Neural cell (in vitro differentiated cells): Measurements from ENCODE around the gene PCLO. TPM values are rescaled to one million over a fixed set of nuclear protein-coding genes. Genes with fewer than 3 reads are reported as not detected.

Experiments
- H2AFZ ChIP-seq: fragments of 200-600, 300-800 bp; sonication (generic), shearing (Covaris generic); 2 replicates; pipeline ENCODE4 v1.6.0; 2014; ENCODE audit warnings: low read depth, mild to moderate bottlenecking, antibody characterized with exemption, low read length, moderate library complexity
- H3F3A ChIP-seq: fragments of 200-600 bp; shearing (Covaris generic); 2 replicates; pipeline ENCODE4 v1.6.1; 2016; ENCODE audit warnings: mild to moderate bottlenecking, moderate library complexity, mixed read lengths, antibody characterized with exemption, low read length; ENCODE audit not compliant: insufficient read depth, poor library complexity, severe bottlenecking
- H3K27ac ChIP-seq: fragments of 200-600, 300-800 bp; sonication (generic), shearing (Covaris generic); 2 replicates; pipeline ENCODE4 v1.5.1; 2014; ENCODE audit warnings: mild to moderate bottlenecking, low read length, moderate library complexity
- H3K27me3 ChIP-seq: fragments of 300-800, 200-600 bp; sonication (generic), shearing (Covaris generic); 2 replicates; pipeline ENCODE4 v1.6.0; 2014; ENCODE audit warnings: mild to moderate bottlenecking, low read depth, low read length, moderate library complexity; ENCODE audit not compliant: insufficient read depth
- H3K36me3 ChIP-seq: fragments of 300-800, 200-600 bp; sonication (generic), shearing (Covaris generic); 2 replicates; pipeline ENCODE4 v1.5.1; 2014; ENCODE audit warnings: mild to moderate bottlenecking, antibody characterized with exemption, low read length, moderate library complexity; ENCODE audit not compliant: insufficient read depth
- H3K4me2 ChIP-seq: fragments of 300-800, 200-600 bp; sonication (generic), shearing (Covaris generic); 2 replicates; pipeline ENCODE4 v1.6.0; 2014; ENCODE audit warnings: mild to moderate bottlenecking, low read length
- H3K4me3 ChIP-seq: fragments of 300-800, 200-600 bp; sonication (generic), shearing (Covaris generic); 2 replicates; pipeline ENCODE4 v1.5.1; 2014; ENCODE audit warnings: mild to moderate bottlenecking, low read length, moderate library complexity
- H3K79me2 ChIP-seq: fragments of 200-600 bp; shearing (Covaris generic); replicated peaks from 2 replicates; pipeline ENCODE4 v1.6.0; 2014; ENCODE audit warnings: mild to moderate bottlenecking, low read length, moderate library complexity; ENCODE audit not compliant: insufficient read depth
- H3K9ac ChIP-seq: fragments of 300-800, 200-600 bp; sonication (generic), shearing (Covaris generic); 2 replicates; pipeline ENCODE4 v1.6.1; 2016; ENCODE audit warnings: mild to moderate bottlenecking, low read length, mixed read lengths
- H3K9me2 ChIP-seq: fragments of 200-600 bp; shearing (Covaris generic); 2 replicates; pipeline ENCODE4 v1.6.1; 2016; ENCODE audit warnings: mild to moderate bottlenecking, low read length, mixed read lengths; ENCODE audit not compliant: insufficient read depth
- H3K9me3 ChIP-seq: fragments of 200-600, 300-800 bp; sonication (generic), shearing (Covaris generic); 2 replicates; pipeline ENCODE4 v1.6.1; 2016; ENCODE audit warnings: mild to moderate bottlenecking, mixed run types, low read length, moderate library complexity, mixed read lengths
- H4K20me1 ChIP-seq: fragments of 200-600 bp; shearing (Covaris generic); 2 replicates; pipeline ENCODE4 v1.6.1; 2016; ENCODE audit warnings: mild to moderate bottlenecking, mixed run types; ENCODE audit not compliant: insufficient read depth
- CTCF ChIP-seq: fragments of 450-650 bp; IDR thresholded peaks from 2 replicates; pipeline ENCODE4 v1.5.1; 2014; ENCODE audit warnings: antibody characterized with exemption, mild to moderate bottlenecking, moderate library complexity; ENCODE audit not compliant: poor library complexity, severe bottlenecking
- EP300 ChIP-seq: fragments of 450-650 bp; conservative IDR thresholded peaks from 2 replicates; pipeline ENCODE4 v1.6.1; 2014; ENCODE audit warnings: antibody characterized with exemption, mild to moderate bottlenecking, moderate library complexity; ENCODE audit not compliant: poor library complexity, severe bottlenecking
- EZH2 ChIP-seq: fragments of 200-600, 300-800 bp; shearing (Covaris generic), sonication (generic); IDR thresholded peaks from 2 replicates; pipeline ENCODE4 v1.6.1; 2014; ENCODE audit warnings: antibody characterized with exemption, low read length, borderline replicate concordance, mild to moderate bottlenecking; ENCODE audit not compliant: insufficient read depth, poor library complexity, severe bottlenecking
- MXI1 ChIP-seq: fragments of 450-650 bp; conservative IDR thresholded peaks from 2 replicates; pipeline ENCODE4 v1.6.1; 2014; ENCODE audit warnings: antibody characterized with exemption, mild to moderate bottlenecking; ENCODE audit not compliant: poor library complexity, severe bottlenecking
- POLR2AphosphoS5 ChIP-seq: IDR thresholded peaks from 2 replicates; pipeline ENCODE4 v1.6.1; 2012
- RAD21 ChIP-seq: fragments of 450-650 bp; conservative IDR thresholded peaks from 2 replicates; pipeline ENCODE4 v1.6.1; 2014; ENCODE audit warnings: antibody characterized with exemption, mild to moderate bottlenecking, moderate library complexity
- SMC3 ChIP-seq: fragments of 450-650 bp; conservative IDR thresholded peaks from 2 replicates; pipeline ENCODE4 v1.6.1; 2014; ENCODE audit warnings: antibody characterized with exemption, mild to moderate bottlenecking, moderate library complexity; ENCODE audit not compliant: poor library complexity
- TAF1 ChIP-seq: IDR thresholded peaks from 2 replicates; pipeline ENCODE4 v1.6.1; 2012; ENCODE audit warnings: low read depth
- polyA plus RNA-seq: library from polyadenylated mRNA; depleted of rRNA; stranded (reverse); fragments of >200 nt; gene quantifications from 2 replicates; pipeline ENCODE4 v1.2.3, GENCODE V29; 2014
- TF ChIP-seq, protein P1 (sequence below): IDR thresholded peaks from 2 replicates; pipeline ENCODE4 v1.6.1; 2012; ENCODE audit warnings: borderline replicate concordance

PCLO gene
- polyA plus RNA-seq, 1 donor from 2014 or later = 25.5 TPM

- Histone ChIP-seq H3K9me3 (no peaks in the 10 kb centered on the region), H3K4me3 (no peak overlapping the region), H3K9ac (no peak overlapping the region), H3K79me2 (no peaks in the 10 kb centered on the region), H3K27ac (no peak overlapping the region), H3K27me3 (no peaks in the 10 kb centered on the region), H3F3A (no peaks in the 10 kb centered on the region), H3K36me3 (no peaks in the 10 kb centered on the region), H2AFZ (no peak overlapping the region), H3K9me2 (no peaks in the 10 kb centered on the region), H3K4me2 (no peak overlapping the region), H4K20me1 (no peaks in the 10 kb centered on the region)
- no peak for TF ChIP-seq TAF1
- no peak for TF ChIP-seq POLR2AphosphoS5
- TF ChIP-seq, protein P1, sequence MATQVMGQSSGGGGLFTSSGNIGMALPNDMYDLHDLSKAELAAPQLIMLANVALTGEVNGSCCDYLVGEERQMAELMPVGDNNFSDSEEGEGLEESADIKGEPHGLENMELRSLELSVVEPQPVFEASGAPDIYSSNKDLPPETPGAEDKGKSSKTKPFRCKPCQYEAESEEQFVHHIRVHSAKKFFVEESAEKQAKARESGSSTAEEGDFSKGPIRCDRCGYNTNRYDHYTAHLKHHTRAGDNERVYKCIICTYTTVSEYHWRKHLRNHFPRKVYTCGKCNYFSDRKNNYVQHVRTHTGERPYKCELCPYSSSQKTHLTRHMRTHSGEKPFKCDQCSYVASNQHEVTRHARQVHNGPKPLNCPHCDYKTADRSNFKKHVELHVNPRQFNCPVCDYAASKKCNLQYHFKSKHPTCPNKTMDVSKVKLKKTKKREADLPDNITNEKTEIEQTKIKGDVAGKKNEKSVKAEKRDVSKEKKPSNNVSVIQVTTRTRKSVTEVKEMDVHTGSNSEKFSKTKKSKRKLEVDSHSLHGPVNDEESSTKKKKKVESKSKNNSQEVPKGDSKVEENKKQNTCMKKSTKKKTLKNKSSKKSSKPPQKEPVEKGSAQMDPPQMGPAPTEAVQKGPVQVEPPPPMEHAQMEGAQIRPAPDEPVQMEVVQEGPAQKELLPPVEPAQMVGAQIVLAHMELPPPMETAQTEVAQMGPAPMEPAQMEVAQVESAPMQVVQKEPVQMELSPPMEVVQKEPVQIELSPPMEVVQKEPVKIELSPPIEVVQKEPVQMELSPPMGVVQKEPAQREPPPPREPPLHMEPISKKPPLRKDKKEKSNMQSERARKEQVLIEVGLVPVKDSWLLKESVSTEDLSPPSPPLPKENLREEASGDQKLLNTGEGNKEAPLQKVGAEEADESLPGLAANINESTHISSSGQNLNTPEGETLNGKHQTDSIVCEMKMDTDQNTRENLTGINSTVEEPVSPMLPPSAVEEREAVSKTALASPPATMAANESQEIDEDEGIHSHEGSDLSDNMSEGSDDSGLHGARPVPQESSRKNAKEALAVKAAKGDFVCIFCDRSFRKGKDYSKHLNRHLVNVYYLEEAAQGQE = no peak
- no peak for TF ChIP-seq CTCF
- TF ChIP-seq EZH2 = no peak
- no peak for TF ChIP-seq SMC3
- no peak for TF ChIP-seq EP300
- no peak for TF ChIP-seq RAD21
- TF ChIP-seq MXI1 = no peak
Observed at GRCh38 chr7:82750007-82750406, 412.7 kb downstream of the PCLO start.

DNA sequence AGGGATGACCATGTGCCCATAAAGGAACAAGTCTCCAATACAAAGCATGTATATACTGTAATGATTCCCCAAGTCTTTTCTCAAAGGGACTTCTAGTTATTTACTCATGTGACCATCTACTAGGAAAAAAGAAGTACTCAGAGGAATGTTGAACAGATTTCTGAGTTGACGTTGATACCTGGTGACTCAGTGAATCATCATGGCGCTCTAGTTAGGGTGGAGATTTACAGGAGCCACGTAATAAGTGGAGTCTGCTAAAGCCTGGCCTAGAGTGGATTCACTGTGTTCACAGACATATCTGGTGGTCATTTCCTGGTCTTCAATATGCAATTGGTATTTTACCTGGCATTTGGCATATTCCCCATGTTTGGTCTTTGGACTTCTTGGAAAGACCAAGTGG, 416.9 kb downstream of the PCLO start:
- Histone ChIP-seq H3K9me2 (no peaks in the 10 kb centered on the region), H3K27ac (no peak overlapping the region), H3K36me3 (no peaks in the 10 kb centered on the region), H3K4me2 (no peak overlapping the region), H3K4me3 (no peak overlapping the region), H3K9me3 (no peaks in the 10 kb centered on the region), H3F3A (no peaks in the 10 kb centered on the region), H3K27me3 (no peaks in the 10 kb centered on the region), H4K20me1 (no peaks in the 10 kb centered on the region), H3K9ac (no peak overlapping the region), H3K79me2 (no peaks in the 10 kb centered on the region), H2AFZ (no peak overlapping the region)
- TF ChIP-seq EZH2 (no peak), SMC3 (no peak), RAD21 (no peak), EP300 (no peak), CTCF (no peak), MXI1 (no peak), POLR2AphosphoS5 (no peak), TAF1 (no peak)
- TF ChIP-seq, protein P1 = no peak
